Keratinocyte (primary cell): ENCODE results near the gene TIMM23. TPM values are rescaled to one million over a fixed set of nuclear protein-coding genes. Genes with fewer than 3 reads are reported as not detected.
"Not testable (repeated sequence)": the region's sequence is repeated elsewhere in the genome, so short reads cannot be mapped to it uniquely, and the experiment has no call there.

Source experiments
- DNase-seq: peaks from one replicate; pipeline ENCODE4 v3.0.0-alpha.2; 2011; ENCODE audit warnings: low read depth, missing footprints, low spot score
- FAIRE-seq: peaks from 2 replicates; lab custom pipeline; 2011; peaks lifted over from hg19 to GRCh38; lab: Jason Lieb, UNC
- H2AFZ ChIP-seq: 2 replicates; pipeline ENCODE4 v1.6.0; 2012; ENCODE audit warnings: low read length, control low read depth, inconsistent platforms; ENCODE audit not compliant: control insufficient read depth
- H3K27ac ChIP-seq: 2 replicates; pipeline ENCODE4 v1.5.1; 2011; ENCODE audit warnings: low read length; ENCODE audit not compliant: control insufficient read depth, insufficient read depth
- H3K27me3 ChIP-seq: 3 replicates; pipeline ENCODE4 v1.6.0; 2011; ENCODE audit warnings: low read length; ENCODE audit not compliant: control insufficient read depth, insufficient read depth; ENCODE audit errors: extremely low read depth
- H3K36me3 ChIP-seq, 2 experiments: 2 replicates in 1 of 2; 3 replicates in 1 of 2; pipeline ENCODE4 v1.5.1; 2011; ENCODE audit warnings: low read length in 2 of 2, mild to moderate bottlenecking in 1 of 2; ENCODE audit not compliant: control insufficient read depth in 2 of 2, insufficient read depth in 2 of 2; ENCODE audit errors: extremely low read depth in 1 of 2
- H3K4me1 ChIP-seq: 3 replicates; pipeline ENCODE4 v1.5.1; 2011; ENCODE audit warnings: low read length; ENCODE audit not compliant: control insufficient read depth, insufficient read depth; ENCODE audit errors: extremely low read depth
- H3K4me2 ChIP-seq: 3 replicates; pipeline ENCODE4 v1.6.0; 2011; ENCODE audit warnings: low read depth, low read length; ENCODE audit not compliant: control insufficient read depth, insufficient read depth; ENCODE audit errors: extremely low read depth
- H3K4me3 ChIP-seq, 3 experiments: fragments of 200-600 bp in 1 of 3; sonication (generic) in 1 of 3; 2 replicates in 2 of 3; 3 replicates in 1 of 3; pipeline ENCODE4 v1.5.1; 2011 to 2016; ENCODE audit warnings: low read length in 3 of 3, mild to moderate bottlenecking in 3 of 3, control low read depth in 2 of 3, inconsistent platforms in 1 of 3, low read depth in 1 of 3, mixed read lengths in 1 of 3, mixed run types in 1 of 3, moderate library complexity in 1 of 3; ENCODE audit not compliant: control insufficient read depth in 2 of 3, insufficient read depth in 2 of 3; ENCODE audit errors: extremely low read depth in 1 of 3
- H3K79me2 ChIP-seq: 2 replicates; pipeline ENCODE4 v1.6.0; 2012; ENCODE audit warnings: low read length; ENCODE audit not compliant: control insufficient read depth, insufficient read depth
- H3K9ac ChIP-seq: 3 replicates; pipeline ENCODE4 v1.6.0; 2011; ENCODE audit warnings: low read length; ENCODE audit not compliant: control insufficient read depth, insufficient read depth; ENCODE audit errors: extremely low read depth
- H3K9me1 ChIP-seq: 3 replicates; pipeline ENCODE4 v1.6.0; 2011; ENCODE audit warnings: low read length; ENCODE audit not compliant: control insufficient read depth, insufficient read depth; ENCODE audit errors: extremely low read depth
- H3K9me3 ChIP-seq: 2 replicates; pipeline ENCODE4 v1.5.1; 2012; ENCODE audit warnings: low read depth, low read length; ENCODE audit not compliant: control insufficient read depth
- H4K20me1 ChIP-seq: 3 replicates; pipeline ENCODE4 v1.6.0; 2011; ENCODE audit warnings: low read length; ENCODE audit not compliant: control insufficient read depth, insufficient read depth; ENCODE audit errors: extremely low read depth
- dilution Hi-C: fragments of 300-500 bp; cut with MboI; formaldehyde crosslinking; loops from one replicate; pipeline ENCODE4 v1.7.0; 2020; ENCODE audit warnings: low sequenced_read_pairs; ENCODE audit not compliant: extremely low pct_ligation_motif_present
- polyA plus RNA-seq, 5 experiments: library from polyadenylated mRNA; depleted of rRNA in 3 of 5; stranded (reverse) in 3 of 5; stranded (forward) in 1 of 5; unstranded in 1 of 5; fragments of >200 nt; gene quantifications; 1 replicate in 1 of 5; 2 replicates in 3 of 5; 3 replicates in 1 of 5; pipeline versions ENCODE4 v1.2.1 to v1.2.3, GENCODE V29; 2011 to 2012; ENCODE audit warnings: missing spikeins in 2 of 5, low read depth in 1 of 5, low replicate concordance in 1 of 5

The TIMM23 gene
- polyA plus RNA-seq, 1 donor (not counting 4 experiments of a cell fraction or from before 2014, with no cell fraction given) = 172 TPM

GRCh38 chr10:45954367-45954766 is 17.9 kb upstream of the TIMM23 start:
- dilution Hi-C loops, H4K20me1 ChIP-seq, DNase-seq, H3K9ac ChIP-seq, H3K9me3 ChIP-seq, H3K79me2 ChIP-seq, H3K4me1 ChIP-seq, H3K9me1 ChIP-seq, H3K36me3 ChIP-seq, H2AFZ ChIP-seq, H3K27me3 ChIP-seq, FAIRE-seq, H3K4me3 ChIP-seq, H3K4me2 ChIP-seq, H3K27ac ChIP-seq: not testable (repeated sequence)

- H3K4me2 ChIP-seq, H4K20me1 ChIP-seq, H3K9me3 ChIP-seq, DNase-seq, FAIRE-seq, H3K9me1 ChIP-seq, H3K27me3 ChIP-seq, H3K4me1 ChIP-seq, H2AFZ ChIP-seq, H3K79me2 ChIP-seq, H3K9ac ChIP-seq, dilution Hi-C loops, H3K36me3 ChIP-seq, H3K4me3 ChIP-seq, H3K27ac ChIP-seq: not testable (repeated sequence)
Measured at GRCh38 chr10:45956634-45957033, 15.7 kb upstream of the TIMM23 start.

- H3K4me2 ChIP-seq, H3K27me3 ChIP-seq, FAIRE-seq, H4K20me1 ChIP-seq, H3K4me3 ChIP-seq, DNase-seq, H3K9me3 ChIP-seq, H3K9ac ChIP-seq, H3K4me1 ChIP-seq, H2AFZ ChIP-seq, H3K9me1 ChIP-seq, H3K36me3 ChIP-seq, H3K79me2 ChIP-seq, dilution Hi-C loops, H3K27ac ChIP-seq: not testable (repeated sequence)
Measured at GRCh38 chr10:45957928-45958327, 14.4 kb upstream of the TIMM23 start.

GRCh38 chr10:45962686-45963452 is 9.4 kb upstream of the TIMM23 start:
- H3K27ac ChIP-seq = peak overlapping the region; percentile 40
- dilution Hi-C loops, H3K9me3 ChIP-seq, H4K20me1 ChIP-seq, H3K9ac ChIP-seq, H3K4me1 ChIP-seq, H3K27me3 ChIP-seq, H3K9me1 ChIP-seq, FAIRE-seq, H3K36me3 ChIP-seq, H3K4me2 ChIP-seq, H2AFZ ChIP-seq, H3K4me3 ChIP-seq, DNase-seq: not testable (repeated sequence)
- peaks cover 19% of the 10 kb centered on the region for H3K79me2 ChIP-seq

GRCh38 chr10:45971019-45971418 is 1.3 kb upstream of the TIMM23 start:
- peak overlapping the region; percentile 78 for H3K4me2 ChIP-seq
- H3K27me3 ChIP-seq, H4K20me1 ChIP-seq, DNase-seq, H3K9me3 ChIP-seq, H3K4me1 ChIP-seq, H3K9me1 ChIP-seq, H3K36me3 ChIP-seq, H2AFZ ChIP-seq, dilution Hi-C loops, FAIRE-seq: not testable (repeated sequence)
- peaks cover 77% of the 10 kb centered on the region for H3K79me2 ChIP-seq
- H3K4me3 ChIP-seq = peak overlapping the region; percentile 66 to 80 (median 77)
- peak overlapping the region; percentile 87 for H3K9ac ChIP-seq
- peak overlapping the region; percentile 83 for H3K27ac ChIP-seq
